PC-3 (cell line): ENCODE data around the gene CYP27A1.

Source experiments
- CTCF ChIP-seq: fragments of 300-600 bp; sonication (generic); conservative IDR thresholded peaks from 2 replicates; pipeline ENCODE4 v1.5.1; 2017; ENCODE audit warnings: antibody characterized with exemption, low read depth, mild to moderate bottlenecking, low read length
- EZH2 ChIP-seq: fragments of 300-600 bp; sonication (generic); IDR thresholded peaks from one replicate; pipeline ENCODE4 v1.6.1; 2017; ENCODE audit warnings: antibody characterized with exemption, mild to moderate bottlenecking, low read length; ENCODE audit not compliant: unreplicated experiment
- EZH2phosphoT487 ChIP-seq: fragments of 300-600 bp; sonication (generic); IDR thresholded peaks from 2 replicates; pipeline ENCODE4 v1.6.1; 2018; ENCODE audit warnings: mild to moderate bottlenecking, antibody characterized with exemption, low read length, borderline replicate concordance

GRCh38 chr2:218783688-218784087 is 1.7 kb downstream of the CYP27A1 start:
- TF ChIP-seq CTCF (no peak), EZH2 (no peak), EZH2phosphoT487 (no peak)
